Ammon's horn (tissue), 1 donor: ENCODE data around the gene PAPSS2.
"Not testable (repeated sequence)": the region's sequence is repeated elsewhere in the genome, so short reads cannot be mapped to it uniquely, and the experiment has no call there.

ENCODE experiments used
- DNase-seq: peaks from one replicate; pipeline ENCODE4 v3.0.0-alpha.2; 2016; ENCODE audit warnings: low spot score

PAPSS2 gene

DNA sequence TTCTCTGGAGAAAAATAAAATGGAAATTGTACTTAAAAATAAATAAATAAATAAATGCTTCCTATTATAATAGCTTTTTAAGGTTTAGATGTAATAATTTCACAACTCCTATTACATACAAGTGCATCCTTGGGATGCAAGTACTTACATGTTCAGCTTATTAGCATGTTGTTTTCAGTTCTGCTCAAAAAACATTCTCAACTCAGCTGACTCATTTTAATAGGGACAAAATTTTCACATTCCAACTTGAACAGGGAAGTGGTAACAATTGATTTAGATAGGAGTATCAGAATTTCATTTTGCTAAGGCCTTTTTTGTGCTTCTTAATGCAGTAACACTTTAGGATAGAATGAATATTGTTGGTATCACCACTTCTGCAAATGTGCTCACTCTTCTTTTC lies 16.7 kb upstream of the PAPSS2 start:
- no peak for DNase-seq

DNA sequence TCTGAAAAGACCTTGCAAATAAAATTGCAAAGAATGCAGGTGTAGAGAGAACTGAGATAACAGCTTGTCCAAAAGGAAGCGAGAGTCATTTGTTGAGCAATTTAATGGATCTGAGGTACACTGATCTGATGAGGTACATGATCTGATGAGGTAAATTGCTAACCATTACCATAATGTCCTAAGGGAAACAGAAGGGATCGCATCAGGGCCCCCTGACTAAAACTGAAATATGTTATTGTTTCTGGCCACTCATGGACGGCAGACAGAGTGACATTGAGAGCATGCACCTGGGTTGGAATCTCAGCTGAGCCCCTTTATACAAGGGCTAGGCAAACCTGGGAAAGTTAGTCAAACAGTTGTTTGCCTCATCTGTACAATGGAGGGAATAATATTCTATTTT lies 15.8 kb upstream of the PAPSS2 start:
- DNase-seq: no peak

DNA sequence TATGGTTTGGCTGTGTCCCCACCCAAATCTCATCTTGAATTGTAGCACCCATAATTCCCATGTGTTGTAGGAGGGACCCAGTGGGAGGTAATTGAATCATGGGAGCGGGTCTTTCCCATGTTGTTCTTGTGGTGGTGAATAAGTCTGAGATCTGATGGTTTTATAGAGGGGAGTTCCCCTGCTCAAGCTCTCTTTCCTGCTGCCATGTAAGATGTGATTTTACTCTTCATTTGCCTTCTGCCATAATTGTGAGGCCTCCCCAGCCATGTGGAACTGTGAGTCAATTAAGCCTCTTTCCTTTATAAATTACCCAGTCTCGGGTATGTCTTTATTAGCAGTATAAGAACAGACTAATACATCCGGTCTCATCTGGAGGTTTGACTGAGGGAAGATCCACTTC lies 15.2 kb upstream of the PAPSS2 start:
- not testable (repeated sequence) for DNase-seq

DNA sequence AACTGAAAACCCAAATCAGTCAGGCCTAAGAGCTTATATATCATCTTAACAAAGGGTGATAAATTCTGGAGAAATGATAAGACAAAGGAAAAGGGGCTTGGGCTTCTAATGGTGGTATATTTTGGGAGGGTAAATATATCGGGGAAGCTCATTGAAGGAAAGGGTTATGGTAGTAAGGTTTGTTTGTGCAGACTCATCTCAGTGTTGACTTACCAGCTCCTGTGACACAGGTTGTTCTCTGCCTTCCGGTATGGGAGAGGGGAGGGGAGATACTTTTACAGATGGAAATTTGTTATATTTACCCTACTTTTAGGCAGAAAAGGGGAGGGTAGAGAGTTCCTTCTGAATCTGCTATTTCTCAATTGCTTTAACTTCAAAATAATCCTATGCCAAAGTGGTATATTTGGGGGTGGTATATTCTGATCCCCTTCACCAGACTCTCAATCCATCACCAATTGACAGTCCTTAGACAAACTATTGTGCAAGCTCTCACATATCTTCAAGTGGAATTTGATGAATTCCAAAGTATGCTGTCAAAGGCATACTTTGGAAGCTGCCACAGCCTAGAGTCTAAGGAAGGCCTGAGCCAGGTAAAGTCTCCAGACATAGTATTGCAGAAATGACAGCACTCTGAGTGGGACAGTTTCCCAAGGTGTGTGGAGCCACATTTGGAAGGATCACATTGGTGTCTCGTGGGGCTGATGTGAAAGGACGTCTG lies 13.3 kb upstream of the PAPSS2 start:
- DNase-seq: no peak

DNA sequence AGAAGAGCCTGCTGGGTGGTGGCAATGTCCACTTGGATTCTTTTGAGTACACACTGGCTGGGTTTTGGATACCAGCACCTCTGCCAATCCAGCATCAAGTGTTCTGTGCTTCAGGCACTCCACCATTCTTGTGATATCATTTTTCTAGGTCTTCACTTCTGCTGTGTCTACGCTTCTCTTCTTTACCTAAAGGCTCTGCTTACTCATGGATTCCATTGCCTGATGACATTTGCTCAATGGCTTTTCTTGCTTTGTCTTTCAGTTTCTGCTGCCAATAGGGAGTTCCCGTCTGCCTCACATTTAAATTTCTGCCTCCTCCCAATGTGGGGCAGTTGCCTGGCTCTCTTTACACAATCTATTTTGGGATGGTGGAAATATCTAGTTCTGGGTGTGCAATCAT lies 12.7 kb upstream of the PAPSS2 start:
- no peak for DNase-seq

DNA sequence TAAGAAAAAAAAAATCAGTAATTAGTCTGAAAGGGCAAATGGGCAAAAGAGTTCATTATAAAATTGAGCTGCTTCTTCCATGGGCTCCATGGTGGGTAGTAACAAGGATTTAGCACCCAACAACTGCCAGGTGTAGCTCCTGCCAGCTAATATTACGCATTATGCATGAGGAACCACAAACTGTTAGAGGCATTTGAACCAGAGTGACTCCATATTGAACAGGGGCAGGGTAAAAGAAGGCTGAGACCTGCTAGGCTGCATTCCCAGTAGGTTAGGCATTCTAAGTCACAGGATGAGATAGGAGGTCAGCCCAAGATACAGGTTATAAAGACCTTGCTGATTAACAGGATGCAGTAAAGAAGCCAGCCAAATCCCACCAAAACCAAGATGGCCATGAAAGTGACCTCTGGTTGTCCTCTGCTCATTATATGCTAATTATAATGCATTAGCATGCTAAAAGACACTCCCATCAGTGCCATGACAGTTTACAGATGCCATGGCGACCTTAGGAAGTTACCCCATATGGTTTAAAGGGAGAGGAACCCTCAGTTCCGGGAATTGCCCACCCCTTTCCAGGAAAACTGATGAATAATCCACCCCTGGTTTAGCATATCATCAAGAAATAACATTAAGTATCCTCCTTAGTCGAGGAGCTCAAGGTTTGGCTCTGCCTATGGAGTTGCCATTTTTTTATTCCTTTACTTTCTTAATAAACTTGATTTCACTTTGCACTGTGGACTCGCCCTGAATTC lies 8.7 kb upstream of the PAPSS2 start:
- no peak for DNase-seq

DNA sequence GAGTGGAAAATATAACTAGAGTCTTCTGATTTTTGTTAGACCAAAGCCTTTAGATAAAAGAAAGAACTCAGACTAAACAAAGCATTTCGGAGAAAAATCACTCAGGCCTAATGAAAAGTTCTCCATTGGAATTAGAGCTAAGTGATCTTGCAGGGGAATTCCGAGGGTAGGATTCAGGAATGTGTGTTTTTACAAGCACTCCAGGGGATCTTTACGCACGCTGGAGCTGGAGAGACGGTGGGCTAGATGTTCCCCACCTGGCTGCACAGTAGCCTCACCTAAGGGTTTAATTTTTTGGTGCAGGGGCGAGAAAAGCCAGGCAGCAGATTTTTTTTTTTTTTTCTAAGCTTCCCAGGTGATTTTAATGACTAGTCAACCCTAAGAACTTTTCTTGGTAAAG lies 7.9 kb upstream of the PAPSS2 start:
- no peak for DNase-seq

DNA sequence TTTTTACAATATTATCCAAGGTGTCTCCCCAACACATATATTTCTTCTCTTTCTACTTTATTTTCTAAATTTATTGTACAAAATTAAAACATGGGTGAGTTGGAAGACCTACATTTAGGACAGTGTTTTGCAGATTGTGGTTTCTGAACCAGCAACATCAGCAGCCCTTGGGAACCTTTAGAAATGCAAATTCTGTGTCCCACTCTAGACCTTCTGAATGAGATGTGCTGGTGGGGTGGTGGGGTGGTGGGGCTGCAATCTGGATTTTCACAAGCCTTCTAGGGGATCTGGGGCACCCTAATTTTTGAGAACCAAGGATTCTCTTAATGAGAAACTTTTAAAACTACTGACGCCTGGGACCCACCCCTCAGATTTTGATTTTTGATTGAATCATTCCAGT lies 7.4 kb upstream of the PAPSS2 start:
- DNase-seq: no peak

DNA sequence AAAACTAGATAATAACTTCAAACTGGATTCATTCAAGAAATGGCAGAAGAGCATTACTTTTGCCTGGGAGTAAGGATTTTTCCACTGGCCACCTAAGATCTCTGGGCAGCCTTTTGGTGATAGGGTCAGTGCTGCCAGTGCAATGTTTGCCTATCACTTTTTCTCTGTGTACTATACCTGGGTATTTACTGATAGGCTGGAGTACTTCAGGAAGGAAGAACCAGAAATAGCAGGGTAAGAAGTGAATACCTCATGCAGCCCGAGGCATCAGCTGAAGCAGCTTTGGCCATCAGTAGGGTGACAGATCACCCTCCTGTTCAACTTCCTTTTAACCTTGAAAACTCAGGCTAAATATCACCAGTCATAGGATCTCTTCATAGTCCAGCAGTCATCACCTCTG lies 5.5 kb upstream of the PAPSS2 start:
- DNase-seq: no peak

DNA sequence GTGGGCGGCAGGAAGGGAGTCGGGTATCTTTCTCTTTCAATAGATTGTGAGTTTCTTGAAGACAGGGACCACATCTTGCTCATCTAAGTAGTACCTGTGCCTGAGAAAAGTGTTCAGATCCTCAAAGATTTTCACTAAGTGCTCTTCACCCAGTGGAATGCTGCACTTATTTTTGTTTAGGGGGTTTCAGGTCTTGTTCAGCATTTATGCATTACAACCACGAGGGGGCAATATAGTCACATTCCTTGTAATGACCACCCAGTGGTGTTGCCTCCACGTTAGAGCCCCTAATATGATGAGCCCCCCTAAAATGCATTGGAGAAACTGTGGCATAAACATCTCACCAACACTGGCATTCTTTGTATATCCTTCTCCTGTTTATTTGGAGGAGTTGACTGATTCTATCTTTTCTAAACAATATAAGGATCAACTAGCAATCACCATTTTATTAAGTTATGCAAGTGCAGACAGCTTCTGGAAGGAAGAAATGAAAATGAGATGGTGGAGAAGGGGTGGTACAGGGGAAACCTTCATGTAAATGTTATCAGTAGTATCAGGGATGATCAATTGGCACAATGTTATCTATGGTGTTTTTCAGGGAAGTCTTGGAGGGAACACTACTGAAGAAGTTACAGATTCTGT lies 3.1 kb upstream of the PAPSS2 start:
- DNase-seq: peak; percentile 64

DNA sequence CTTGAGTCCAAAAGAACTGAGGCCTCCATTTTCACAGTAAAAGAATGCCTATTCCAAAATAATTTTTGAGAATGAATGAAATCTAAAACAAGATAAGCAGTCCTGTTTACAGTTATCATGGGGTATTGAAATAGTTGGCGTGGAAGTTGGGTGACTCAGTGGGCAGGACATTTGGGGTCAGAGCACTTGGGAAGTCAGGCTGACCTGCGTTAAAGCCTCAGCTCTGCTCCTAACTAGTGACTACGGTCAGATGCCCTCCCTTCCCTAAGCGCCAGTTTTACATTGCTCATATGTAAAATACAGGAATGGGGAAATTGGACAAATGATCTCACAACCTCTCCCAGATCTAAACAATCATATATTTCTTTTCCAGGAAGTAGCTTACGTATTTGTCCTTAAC lies 2.3 kb upstream of the PAPSS2 start:
- DNase-seq: no peak

DNA sequence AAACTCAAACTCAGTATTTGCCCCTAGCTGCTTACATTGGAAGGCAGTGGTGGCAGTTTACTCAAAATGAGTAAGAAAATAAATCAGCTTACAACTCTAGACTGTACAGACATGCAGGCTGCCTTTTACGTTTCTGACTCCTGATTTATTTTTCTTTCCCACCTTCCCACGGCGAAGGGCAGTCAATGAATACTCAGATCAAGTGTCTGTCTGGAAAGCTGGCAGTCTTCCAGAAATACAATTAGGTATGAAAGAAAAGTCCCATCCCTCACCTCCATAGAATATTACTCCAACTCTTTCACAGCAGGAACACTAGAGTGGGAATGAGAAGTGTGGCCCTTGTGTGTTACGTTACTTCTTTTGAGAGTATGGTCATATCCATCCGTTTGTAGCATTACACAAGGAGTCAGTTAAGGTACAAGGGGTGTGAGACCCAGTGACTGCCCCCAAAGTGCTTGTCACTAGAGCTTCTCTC lies 1.3 kb upstream of the PAPSS2 start:
- no peak for DNase-seq

DNA sequence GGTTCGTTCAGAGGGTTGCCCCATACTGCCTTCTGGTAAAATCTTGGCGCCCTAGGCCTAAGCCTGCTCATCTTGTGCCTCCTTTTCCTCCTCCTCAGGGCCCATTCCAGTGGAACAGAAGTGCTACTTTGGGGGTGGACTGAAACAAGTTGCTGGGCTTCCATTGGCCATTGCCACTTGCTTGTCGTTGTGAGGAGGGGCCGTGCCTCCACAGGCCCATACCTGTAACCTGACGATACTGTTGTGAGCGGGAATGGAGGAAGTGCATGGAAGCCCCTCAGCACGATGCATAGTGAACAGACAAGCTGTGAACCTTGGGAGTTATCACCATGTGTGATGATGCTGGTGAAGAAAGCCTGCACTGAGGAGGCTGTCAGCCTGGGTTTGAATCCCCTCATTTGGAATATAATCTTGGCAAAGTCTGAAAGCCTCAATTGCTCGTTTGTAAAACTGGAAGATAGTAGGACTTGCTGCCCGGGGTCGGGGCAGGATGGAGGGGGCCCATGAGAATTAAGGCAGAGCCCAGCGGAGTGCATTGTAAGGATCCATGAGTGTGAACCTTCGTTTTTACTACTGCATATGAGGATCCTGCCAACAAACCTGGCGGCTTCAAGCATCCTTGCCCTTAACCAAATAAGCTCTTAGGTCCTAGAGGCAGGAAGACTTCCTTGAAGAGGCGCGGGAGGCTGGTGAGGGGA lies 671 bp upstream of the PAPSS2 start:
- DNase-seq: no peak

DNA sequence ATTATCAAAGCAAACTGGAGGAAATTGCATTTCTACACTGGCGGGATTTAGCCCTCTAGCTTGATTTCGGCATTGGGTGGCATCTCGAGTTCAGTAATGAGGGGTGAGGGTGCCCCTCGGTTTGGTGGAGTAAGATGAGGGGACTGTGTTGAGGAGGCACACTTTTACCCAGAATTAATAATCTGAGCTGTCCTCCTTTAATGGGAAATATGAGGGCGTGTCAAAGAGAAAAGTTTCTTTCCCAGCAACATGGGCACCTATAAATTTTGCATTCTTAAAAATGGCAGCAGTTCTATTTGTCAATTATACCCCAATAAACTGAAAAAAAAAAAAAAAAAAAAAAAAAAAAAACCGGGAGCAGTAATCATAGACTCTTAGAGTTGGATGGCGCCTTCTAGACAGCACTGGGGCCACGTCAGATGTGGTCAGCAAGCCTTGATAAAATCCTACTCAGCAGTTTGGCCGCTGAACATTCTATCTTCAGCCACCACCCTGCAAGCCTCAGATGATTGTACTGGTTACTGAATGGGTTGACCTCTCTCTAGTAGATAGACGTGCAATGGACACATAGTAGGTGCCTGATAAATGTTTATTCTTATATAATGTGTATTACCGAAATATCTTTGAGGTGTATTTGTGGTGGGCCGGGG lies 931 bp downstream of the PAPSS2 start:
- DNase-seq: no peak

DNA sequence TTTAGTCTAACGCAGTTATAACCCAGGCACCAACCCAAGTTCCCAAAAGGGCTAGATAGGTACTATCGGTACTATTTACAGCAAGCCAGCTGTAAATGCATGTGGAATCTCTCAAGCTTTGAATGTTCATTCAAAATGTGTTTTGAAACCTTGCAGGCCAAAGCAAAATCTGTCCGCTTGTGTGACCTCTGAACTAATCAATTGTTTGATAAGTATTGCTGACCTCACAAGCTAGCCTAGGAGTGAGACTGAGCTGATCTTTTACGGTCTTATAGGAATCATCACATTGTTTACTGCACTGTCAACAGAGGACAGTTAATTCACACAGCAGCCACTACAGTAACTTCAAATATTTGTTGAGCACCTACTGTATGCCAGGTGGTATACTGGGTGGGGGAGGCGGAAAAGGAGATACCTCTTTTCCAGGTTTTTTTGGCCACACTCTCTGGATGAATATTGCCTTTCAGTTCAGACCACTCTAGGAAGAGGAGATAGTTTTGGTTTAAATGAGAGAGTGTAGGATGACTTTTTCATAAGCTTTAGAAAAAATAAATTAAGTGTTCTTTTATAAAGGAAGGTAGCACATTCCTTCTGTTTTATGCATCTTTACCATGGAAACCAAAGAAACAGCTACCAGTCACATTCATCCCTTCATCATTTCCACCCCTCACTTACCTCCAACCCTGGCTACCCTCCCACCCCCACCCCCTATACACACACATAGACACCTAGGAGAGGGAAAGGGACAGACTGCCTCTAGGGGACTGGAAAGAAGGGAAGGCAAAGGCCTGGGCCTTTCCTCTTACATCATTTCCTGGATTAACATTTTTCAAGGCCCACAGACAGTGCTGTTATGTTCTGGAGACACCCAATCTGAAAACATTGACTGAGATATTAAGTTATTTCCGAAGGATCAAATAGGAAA lies 2.4 kb downstream of the PAPSS2 start:
- DNase-seq: no peak

DNA sequence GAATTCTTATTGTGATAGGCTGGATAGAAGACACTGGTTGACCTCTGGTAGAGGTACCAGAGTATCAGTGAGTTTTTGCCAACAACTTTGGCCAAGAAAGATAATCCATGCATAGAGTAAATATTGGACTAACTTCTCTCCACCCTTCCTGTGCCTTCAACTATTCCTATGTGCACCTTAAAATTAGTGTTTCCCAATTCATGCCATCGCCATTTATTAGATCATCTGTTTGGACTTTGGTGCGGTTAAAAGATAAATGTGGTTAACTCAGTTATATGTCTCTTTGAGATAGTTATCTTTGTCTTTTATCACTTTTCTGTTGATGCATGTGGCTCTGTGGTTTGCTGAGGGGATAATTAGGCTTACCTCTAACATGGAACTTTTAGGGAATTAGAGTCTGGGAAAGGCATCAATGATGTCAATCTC lies 4.6 kb downstream of the PAPSS2 start:
- DNase-seq: no peak

DNA sequence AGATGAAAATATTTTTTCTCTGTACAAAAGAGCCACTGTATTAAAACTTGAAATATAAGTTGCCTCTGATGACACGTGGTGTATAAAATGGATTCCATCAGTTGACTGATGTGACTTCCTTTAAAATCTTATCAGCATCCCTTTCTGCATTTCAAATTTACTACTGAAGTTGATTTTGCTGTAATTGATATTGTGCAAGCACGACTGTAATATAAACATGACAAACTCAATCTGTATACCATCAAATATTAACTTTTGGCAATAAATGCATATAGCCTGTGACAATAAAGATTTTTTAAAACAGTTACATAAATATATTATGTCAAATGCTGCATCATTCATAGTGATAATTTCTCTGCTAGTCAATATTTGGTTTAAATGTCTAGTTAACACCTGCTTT lies 7.8 kb downstream of the PAPSS2 start:
- no peak for DNase-seq

DNA sequence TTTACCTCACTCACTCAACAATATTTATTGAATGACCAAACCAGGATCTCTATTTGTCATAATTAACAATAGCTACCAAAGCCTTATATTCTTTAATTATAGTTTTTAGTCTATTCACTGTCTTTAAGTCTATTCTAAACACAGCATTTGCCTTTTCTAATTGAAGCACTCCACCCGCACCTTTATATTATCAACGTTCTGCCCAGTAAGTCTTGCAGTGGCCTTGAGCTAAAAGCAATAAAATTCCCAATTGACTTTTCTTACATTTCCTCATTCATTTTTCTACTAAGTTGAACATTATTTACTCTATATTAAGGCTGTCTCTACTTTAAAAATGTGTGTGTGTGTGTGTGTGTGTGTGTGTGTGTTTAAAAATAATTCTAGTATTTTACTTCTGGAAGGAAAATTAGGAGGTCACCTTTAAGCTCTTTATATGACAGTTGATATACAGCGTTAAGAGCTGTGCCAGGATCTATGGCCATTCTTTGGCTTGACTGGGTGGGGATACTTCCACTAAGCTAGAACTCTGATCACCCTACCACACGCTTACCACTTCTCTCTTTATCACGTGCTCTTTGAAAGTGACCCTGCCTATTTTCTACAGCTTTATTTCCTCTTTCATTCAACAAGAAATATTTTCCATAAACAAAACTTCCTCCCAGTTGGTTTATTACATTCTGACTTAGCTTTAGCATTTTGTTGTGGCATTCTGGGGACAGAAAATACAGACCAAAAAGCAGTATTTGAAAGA lies 8.8 kb downstream of the PAPSS2 start:
- DNase-seq: no peak

DNA sequence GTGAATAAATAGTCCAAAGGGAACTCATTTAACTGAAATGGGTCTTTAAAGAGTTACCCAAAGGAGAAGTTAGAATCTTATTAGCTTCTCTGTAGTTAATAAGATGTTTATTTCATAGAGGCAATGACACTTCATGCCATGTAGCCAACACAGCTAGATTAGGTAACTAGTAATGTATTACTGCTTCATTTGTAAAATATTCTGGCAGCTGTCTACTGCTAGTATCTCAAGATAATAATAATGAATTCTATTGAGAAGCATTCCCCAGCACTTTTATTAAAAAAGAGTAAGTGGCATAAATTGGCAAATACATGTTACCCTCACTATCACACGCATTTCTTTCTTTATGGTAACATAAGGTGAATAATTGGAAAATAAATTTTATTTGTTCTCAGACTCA lies 10.1 kb downstream of the PAPSS2 start:
- DNase-seq: no peak

DNA sequence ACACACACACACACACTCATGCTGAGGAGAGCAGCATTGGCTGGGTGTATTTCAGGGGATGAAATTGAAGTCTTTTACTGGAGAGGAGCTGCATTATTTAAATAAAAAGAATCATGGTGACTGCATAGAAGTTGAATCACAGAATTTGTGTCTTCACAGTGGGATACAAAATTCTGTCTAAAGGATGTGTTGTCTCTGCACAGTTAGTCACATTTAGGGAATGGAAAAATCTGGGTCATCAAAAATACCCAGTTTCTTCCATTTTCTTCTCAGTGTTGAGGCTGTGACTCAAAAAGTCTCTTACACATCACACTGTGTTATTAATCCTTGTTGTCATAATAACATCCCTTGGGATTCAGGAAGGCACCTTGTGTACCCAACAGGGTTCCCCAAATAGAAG lies 10.9 kb downstream of the PAPSS2 start:
- no peak for DNase-seq
